ENCODE data around the gene NXN.
"Not testable (repeated sequence)": the region's sequence is repeated elsewhere in the genome, so short reads cannot be mapped to it uniquely, and the experiment has no call there.

Gene NXN

GRCh38 chr17:788551-788950, 191.0 kb downstream of the NXN start:
- no peak for DNase-seq (ENCODE audit: extremely low read depth, insufficient read length)
- peaks cover 25% of the 10 kb centered on the region for H3K36me3 ChIP-seq (ENCODE audit: control insufficient read depth, insufficient read depth, low read length)
- no peak overlapping the region for H3K4me3 ChIP-seq (replicated peaks; ENCODE audit: low read depth, low read length)
- no peaks in the 10 kb centered on the region for H3K27me3 ChIP-seq (replicated peaks; ENCODE audit: control insufficient read depth, insufficient read depth, low read length)
- TF ChIP-seq, protein P1, sequence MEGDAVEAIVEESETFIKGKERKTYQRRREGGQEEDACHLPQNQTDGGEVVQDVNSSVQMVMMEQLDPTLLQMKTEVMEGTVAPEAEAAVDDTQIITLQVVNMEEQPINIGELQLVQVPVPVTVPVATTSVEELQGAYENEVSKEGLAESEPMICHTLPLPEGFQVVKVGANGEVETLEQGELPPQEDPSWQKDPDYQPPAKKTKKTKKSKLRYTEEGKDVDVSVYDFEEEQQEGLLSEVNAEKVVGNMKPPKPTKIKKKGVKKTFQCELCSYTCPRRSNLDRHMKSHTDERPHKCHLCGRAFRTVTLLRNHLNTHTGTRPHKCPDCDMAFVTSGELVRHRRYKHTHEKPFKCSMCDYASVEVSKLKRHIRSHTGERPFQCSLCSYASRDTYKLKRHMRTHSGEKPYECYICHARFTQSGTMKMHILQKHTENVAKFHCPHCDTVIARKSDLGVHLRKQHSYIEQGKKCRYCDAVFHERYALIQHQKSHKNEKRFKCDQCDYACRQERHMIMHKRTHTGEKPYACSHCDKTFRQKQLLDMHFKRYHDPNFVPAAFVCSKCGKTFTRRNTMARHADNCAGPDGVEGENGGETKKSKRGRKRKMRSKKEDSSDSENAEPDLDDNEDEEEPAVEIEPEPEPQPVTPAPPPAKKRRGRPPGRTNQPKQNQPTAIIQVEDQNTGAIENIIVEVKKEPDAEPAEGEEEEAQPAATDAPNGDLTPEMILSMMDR (IDR thresholded peaks at IDR 0.05; ENCODE audit: insufficient read depth, low read length, poor library complexity, severe bottlenecking): no peak

GRCh38 chr17:787641-788221, 191.8 kb downstream of the NXN start:
- DNase-seq (ENCODE audit: extremely low read depth, insufficient read length): no peak
- Histone ChIP-seq H3K4me3 (replicated peaks; ENCODE audit: low read depth, low read length) (no peak overlapping the region), H3K36me3 (ENCODE audit: control insufficient read depth, insufficient read depth, low read length) (peaks cover 25% of the 10 kb centered on the region), H3K27me3 (replicated peaks; ENCODE audit: control insufficient read depth, insufficient read depth, low read length) (no peaks in the 10 kb centered on the region)
- TF ChIP-seq, protein P1 (IDR thresholded peaks at IDR 0.05; ENCODE audit: insufficient read depth, low read length, poor library complexity, severe bottlenecking): no peak

DNA sequence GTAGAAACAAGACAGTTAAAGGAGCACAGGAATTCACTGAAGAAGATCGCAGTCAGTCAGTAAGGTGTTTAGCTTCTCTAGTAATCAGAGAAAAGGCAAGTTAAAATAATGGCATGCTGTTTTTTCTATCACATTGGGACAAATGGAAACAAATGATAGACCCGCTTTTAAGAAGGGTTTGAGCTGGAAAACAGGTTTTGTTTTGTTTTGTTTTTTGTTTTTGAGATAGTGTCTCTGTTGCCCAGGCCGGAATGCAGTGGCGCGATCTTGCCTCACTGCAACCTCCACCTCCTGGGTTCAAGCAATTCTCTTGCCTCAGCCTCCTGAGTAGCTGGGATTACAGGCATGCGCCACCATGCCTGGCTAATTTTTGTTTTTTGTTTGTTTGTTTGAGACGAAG, 193.7 kb downstream of the NXN start:
- not testable (repeated sequence) for DNase-seq (ENCODE audit: extremely low read depth, insufficient read length); H3K4me3 ChIP-seq (replicated peaks; ENCODE audit: low read depth, low read length); H3K27me3 ChIP-seq (replicated peaks; ENCODE audit: control insufficient read depth, insufficient read depth, low read length)
- peaks cover 14% of the 10 kb centered on the region for H3K36me3 ChIP-seq (ENCODE audit: control insufficient read depth, insufficient read depth, low read length)

DNA sequence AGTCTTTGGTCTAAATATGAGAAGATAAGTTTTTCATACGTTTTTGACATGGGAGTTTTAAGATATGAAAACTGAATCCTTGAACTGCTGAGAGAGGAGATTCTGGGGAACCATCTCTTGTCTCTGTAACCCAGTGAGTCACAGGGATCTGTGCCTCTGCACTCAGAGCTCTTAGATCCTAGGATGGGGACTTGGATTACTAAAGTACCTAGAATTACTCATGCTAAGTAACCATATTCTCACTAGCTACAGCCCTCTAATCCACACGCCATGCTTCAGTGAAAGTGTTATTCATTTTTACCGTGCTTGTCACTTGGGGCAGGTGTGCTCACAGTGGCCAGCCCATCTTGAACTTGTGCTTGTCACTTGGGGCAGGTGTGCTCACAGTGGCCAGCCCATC, 195.4 kb downstream of the NXN start:
- peaks cover 7% of the 10 kb centered on the region for H3K36me3 ChIP-seq (ENCODE audit: control insufficient read depth, insufficient read depth, low read length)
- no peaks in the 10 kb centered on the region for H3K27me3 ChIP-seq (replicated peaks; ENCODE audit: control insufficient read depth, insufficient read depth, low read length)
- TF ChIP-seq, protein P1 (IDR thresholded peaks at IDR 0.05; ENCODE audit: insufficient read depth, low read length, poor library complexity, severe bottlenecking): no peak
- DNase-seq (ENCODE audit: extremely low read depth, insufficient read length): no peak
- H3K4me3 ChIP-seq (replicated peaks; ENCODE audit: low read depth, low read length): no peak overlapping the region

- peak within 1 kb of the TSS; percentile 84 for H3K4me3 ChIP-seq (replicated peaks; ENCODE audit: low read depth, low read length)
- peak; percentile 96 for DNase-seq (ENCODE audit: extremely low read depth, insufficient read length)
- TF ChIP-seq, protein P1 (IDR thresholded peaks at IDR 0.05; ENCODE audit: insufficient read depth, low read length, poor library complexity, severe bottlenecking): no peak
- no peaks in the 10 kb centered on the region for H3K27me3 ChIP-seq (replicated peaks; ENCODE audit: control insufficient read depth, insufficient read depth, low read length)
- peaks cover 7% of the 10 kb centered on the region for H3K36me3 ChIP-seq (ENCODE audit: control insufficient read depth, insufficient read depth, low read length)
Measured at GRCh38 chr17:781805-782731, 197.5 kb downstream of the NXN start, which contains the start of the genes GLOD4 and MRM3. Gene GLOD4, minus strand, starts transcription at chr17:782280. Its CDS starts 25 bp downstream, at chr17:782255. Gene MRM3, plus strand, starts transcription at chr17:782353. Its CDS starts 26 bp downstream, at chr17:782379.

- DNase-seq (ENCODE audit: extremely low read depth, insufficient read length): no peak
- Histone ChIP-seq H3K4me3 (replicated peaks; ENCODE audit: low read depth, low read length) (no peak overlapping the region), H3K27me3 (replicated peaks; ENCODE audit: control insufficient read depth, insufficient read depth, low read length) (no peaks in the 10 kb centered on the region), H3K36me3 (ENCODE audit: control insufficient read depth, insufficient read depth, low read length) (peaks cover 15% of the 10 kb centered on the region)
- TF ChIP-seq, protein P1 (IDR thresholded peaks at IDR 0.05; ENCODE audit: insufficient read depth, low read length, poor library complexity, severe bottlenecking): no peak
Measured at GRCh38 chr17:778096-778495, 201.5 kb downstream of the NXN start.
